Aorta (tissue), 5 donors: ENCODE data around the gene LARP4. TPM values are rescaled to one million over a fixed set of nuclear protein-coding genes. Genes with fewer than 3 reads are reported as not detected.

ENCODE experiments used
- ATAC-seq: fragments of 200-7000 bp; cut with Tn5 transposase; one replicate; pipeline ENCODE4 v1.9.1; 2022; ENCODE audit warnings: moderate library complexity; ENCODE audit not compliant: low FRiP score
- DNase-seq, 2 donors: peaks; one replicate each; pipeline ENCODE4 v3.0.0-alpha.2; 2020
- H3K27ac ChIP-seq, 2 donors: one replicate each; pipeline ENCODE4 v1.5.1; 2013; ENCODE audit warnings: low read length in 2 of 2, mild to moderate bottlenecking in 2 of 2, moderate library complexity in 2 of 2, control low read depth in 1 of 2, inconsistent platforms in 1 of 2, low read depth in 1 of 2
- H3K27me3 ChIP-seq, 2 donors: one replicate each; pipeline ENCODE4 v1.6.1; 2013; ENCODE audit warnings: control low read depth in 1 of 2, low read length in 1 of 2, mild to moderate bottlenecking in 1 of 2, moderate library complexity in 1 of 2; ENCODE audit not compliant: insufficient read depth in 2 of 2, control insufficient read depth in 1 of 2
- H3K36me3 ChIP-seq, 2 donors: one replicate each; pipeline ENCODE4 v1.6.1; 2013; ENCODE audit warnings: control low read depth in 1 of 2, low read length in 1 of 2, mild to moderate bottlenecking in 1 of 2; ENCODE audit not compliant: insufficient read depth in 2 of 2, control insufficient read depth in 1 of 2
- H3K4me1 ChIP-seq, 2 donors: one replicate each; pipeline ENCODE4 v1.6.1; 2013; ENCODE audit warnings: low read length in 2 of 2, control low read depth in 1 of 2, mild to moderate bottlenecking in 1 of 2, moderate library complexity in 1 of 2; ENCODE audit not compliant: insufficient read depth in 2 of 2, control insufficient read depth in 1 of 2
- H3K4me3 ChIP-seq, 2 donors: one replicate each; pipeline ENCODE4 v1.5.1; 2013; ENCODE audit warnings: low read length in 2 of 2, control low read depth in 1 of 2, mild to moderate bottlenecking in 1 of 2
- H3K9me3 ChIP-seq: one replicate; pipeline ENCODE4 v1.6.1; 2013; ENCODE audit warnings: mild to moderate bottlenecking, low read length; ENCODE audit not compliant: control insufficient read depth
- WGBS, 2 donors: extraction: QIAGEN DNeasy Blood & Tissue Kit; methylation state at CpG; one replicate each; pipeline ENCODE4 v1.1.7; 2013; 5-methylcytosine and 5-hydroxymethylcytosine counted together
- intact Hi-C, 2 donors: fragments of 100-400 bp; cut with DNase I; formaldehyde crosslinking; loops; one replicate each; pipeline versions ENCODE4 v1.14.2 to v1.15.0; 2022
- long read RNA-seq, 2 donors: library from polyadenylated mRNA; unstranded; transcript quantifications; one replicate each; pipeline ENCODE4 v2.0.0, GENCODE V29; 2020 to 2021
- polyA plus RNA-seq, 2 donors: library from polyadenylated mRNA; stranded (reverse); fragments of 200-250 nt; gene quantifications; one replicate each; pipeline ENCODE4 v1.2.3, GENCODE V29; 2013
- total RNA-seq, 2 donors: library from RNA; stranded (reverse); fragmentation: NEBNext Ultra II Directional; extraction: Animal tissue kit (Norgen Biotek cat#: 25700); gene quantifications; one replicate each; pipeline ENCODE4 v1.2.1, GENCODE V29; 2021
- donor health status: healthy with polysubstance abuse.
- donor health status: Bipolar disorder and iron deficiency.
- donor health status: DM: no; HTN: no; CAD: no.
- donor health status: DM: no; HTN: no; CAD: no.
- donor health status: DM: yes; HTN: yes; CAD: no.

Gene LARP4
- total RNA-seq (10 to 100 TPM; 54.9 to 57.8 TPM), polyA plus RNA-seq (10 to 100 TPM in 1 of 2 donors, 1 to 10 TPM in 1; 9.3 to 14.7 TPM)
- long read RNA-seq, donor 1, full-length matches to known transcripts: 3 of 16 reads
- long read RNA-seq, donor 1, partial matches to known transcripts: 5 of 16 reads
- long read RNA-seq, donor 1, other reads (novel, unspliced or antisense): 8 of 16 reads
- long read RNA-seq, donor 2, full-length matches to known transcripts: 3 of 12 reads
- long read RNA-seq, donor 2, partial matches to known transcripts: 3 of 12 reads
- long read RNA-seq, donor 2, other reads (novel, unspliced or antisense): 6 of 12 reads

DNA sequence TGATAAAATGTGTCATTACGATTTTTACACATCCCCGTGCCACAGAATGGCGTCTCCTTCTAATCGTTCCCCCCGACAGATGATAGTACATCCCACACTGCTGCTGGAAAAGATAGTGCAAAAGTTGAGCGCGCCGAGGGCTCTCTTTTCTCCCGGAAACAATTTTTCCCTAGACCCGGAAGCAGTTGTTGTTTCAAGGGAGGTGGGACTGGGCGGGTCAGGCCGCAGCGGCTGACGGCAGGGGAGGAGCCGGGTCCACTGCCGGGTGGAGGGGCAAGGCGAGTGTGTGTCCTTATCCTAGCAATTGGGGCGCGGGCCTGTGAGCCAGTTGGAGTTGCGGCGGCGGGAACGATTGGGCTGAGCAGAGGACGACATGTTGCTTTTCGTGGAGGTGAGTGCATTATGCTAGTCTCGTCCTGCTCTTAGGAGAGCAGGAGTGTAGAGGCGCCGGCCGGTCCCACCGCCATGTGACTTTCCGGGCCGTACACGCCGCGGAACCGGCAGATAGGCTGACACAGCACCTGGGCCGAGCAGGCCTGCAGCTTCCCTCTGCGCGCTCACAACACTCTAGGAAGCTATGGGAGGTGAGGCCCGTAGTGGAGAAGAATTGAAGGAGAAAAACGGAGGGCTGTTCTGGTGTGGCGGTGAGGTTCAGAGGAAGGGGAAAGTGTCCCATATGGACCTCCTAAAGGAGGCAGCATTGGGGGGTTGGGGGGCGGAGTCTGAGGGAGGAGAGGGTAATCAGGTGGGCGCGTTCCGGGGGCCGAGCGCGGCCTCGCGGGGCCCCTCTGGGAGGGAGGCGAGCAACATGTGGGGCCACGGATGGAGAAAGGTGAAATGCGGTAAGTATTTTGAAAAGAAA is at the start of gene LARP4:
Gene LARP4 (plus strand): TSS at position 248 of the 862 bp plus-strand sequence. CDS start 126 bp downstream, at position 374.
- peak within 1 kb of the TSS; percentile 43 to 84 for H3K27ac ChIP-seq
- WGBS, 2 donors: 1% methylated on average over 54 of the region's 54 CpGs
- H3K4me1 ChIP-seq: no peaks in the 10 kb centered on the region
- intact Hi-C loops: loop anchor here in 1 of 2 donors (2.0 kb wide), 1 partner anchor 118 kb away; the partner anchor contains the start of gene LIMA1
- peak; percentile 95 for DNase-seq
- H3K36me3 ChIP-seq: no peaks in the 10 kb centered on the region
- no peaks in the 10 kb centered on the region for H3K9me3 ChIP-seq
- ATAC-seq: peak; percentile 98
- no peaks in the 10 kb centered on the region for H3K27me3 ChIP-seq
- peak within 1 kb of the TSS; percentile 74 to 86 for H3K4me3 ChIP-seq

DNA sequence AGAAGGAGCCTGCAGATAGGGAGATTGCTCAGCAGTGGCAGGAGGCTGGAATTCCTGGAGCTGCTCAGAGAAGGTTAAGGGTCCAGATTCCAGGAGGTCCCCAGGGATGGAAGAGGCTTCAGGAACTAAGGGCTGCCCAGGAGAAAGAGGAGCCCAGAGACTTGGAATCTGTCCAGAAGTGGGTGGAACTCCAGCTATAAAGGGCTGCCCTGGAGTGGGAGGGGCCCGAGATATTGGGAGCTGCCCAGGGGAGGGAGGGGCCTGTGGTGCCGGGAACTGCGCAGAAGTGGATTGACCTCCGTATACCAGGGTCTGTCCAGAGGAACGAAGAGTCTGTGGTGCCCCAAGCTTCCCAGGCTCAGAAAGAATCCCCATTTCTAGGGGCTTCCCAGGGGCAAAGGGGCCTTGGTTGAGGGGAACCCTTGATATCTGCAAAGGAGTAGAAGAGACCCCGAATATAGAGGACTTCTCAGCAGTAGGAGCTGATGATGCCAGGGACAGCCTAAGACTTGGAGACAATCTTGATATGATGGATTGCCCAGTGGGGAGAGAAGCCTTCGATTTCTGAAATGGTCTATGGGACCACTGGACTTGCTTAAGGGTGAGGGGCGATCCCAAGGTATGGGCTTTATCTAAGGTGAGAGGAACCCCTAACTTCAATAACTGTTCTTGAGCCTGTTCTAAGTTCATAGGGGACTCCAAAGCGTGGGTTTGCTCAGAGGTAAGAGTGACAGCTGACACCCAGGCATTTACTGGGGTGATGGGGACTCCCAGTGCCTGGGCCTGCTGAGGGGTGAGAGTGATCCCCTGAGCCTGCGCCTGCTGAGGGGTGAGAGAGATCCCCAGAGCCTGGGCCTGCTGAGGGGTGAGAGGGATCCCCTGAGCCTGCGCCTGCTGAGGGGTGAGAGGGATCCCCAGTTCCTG is 49.3 kb upstream of the LARP4 start:
- Histone ChIP-seq H3K27ac (no peak overlapping the region), H3K4me1 (no peaks in the 10 kb centered on the region), H3K4me3 (no peak overlapping the region), H3K9me3 (no peaks in the 10 kb centered on the region), H3K36me3 (no peaks in the 10 kb centered on the region), H3K27me3 (no peaks in the 10 kb centered on the region)
- intact Hi-C loops: no loop called here
- ATAC-seq (peak; percentile 38), DNase-seq (no peak)
- 84 to 88% methylated on average over 11 of the region's 11 CpGs for WGBS, 2 donors

- 97 to 98% methylated on average over 3 of the region's 3 CpGs for WGBS, 2 donors
These were observed 47.3 kb upstream of the LARP4 start for GRCh38 chr12:50353404-50353803.

DNA sequence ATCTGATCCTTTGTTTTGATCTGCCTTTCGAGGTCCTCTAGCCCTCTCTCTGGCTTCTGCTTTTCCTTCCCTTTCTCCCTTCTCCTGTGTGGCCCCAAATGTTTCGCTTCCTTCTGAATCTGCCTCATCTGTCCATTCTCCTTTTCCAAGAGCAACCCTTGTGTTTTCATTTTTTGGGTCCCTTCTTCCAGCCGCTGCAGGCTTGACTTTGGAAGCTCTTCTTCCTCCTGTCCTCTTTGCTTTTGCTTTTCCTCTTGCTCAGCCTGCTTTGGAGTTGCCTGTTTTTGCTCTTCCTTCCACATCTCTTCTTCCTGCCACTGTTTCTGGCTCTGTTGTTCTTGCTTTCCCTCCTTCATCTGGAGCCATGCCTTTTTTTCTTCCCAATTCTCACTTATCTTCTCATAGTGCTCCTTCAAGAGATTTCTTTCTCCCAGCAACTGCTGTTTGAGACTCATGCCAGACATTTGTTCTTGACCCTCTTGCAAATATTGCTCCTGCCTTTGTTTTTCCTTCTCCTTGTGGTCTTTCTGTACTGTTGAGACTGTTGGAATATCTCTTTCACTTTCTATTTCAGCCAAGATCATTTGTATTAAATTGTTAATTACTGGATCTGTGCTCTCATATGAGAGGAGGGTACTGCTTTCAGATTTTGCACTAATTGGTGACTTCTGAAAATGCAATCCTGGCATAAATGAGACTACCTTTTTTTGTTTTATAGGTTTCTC is 46.7 kb upstream of the LARP4 start:
- ATAC-seq (no peak), DNase-seq (no peak)
- H3K4me3 ChIP-seq: no peak overlapping the region
- intact Hi-C loops: no loop called here
- no peaks in the 10 kb centered on the region for H3K9me3 ChIP-seq
- H3K27ac ChIP-seq: no peak overlapping the region
- H3K27me3 ChIP-seq: no peaks in the 10 kb centered on the region
- no peaks in the 10 kb centered on the region for H3K36me3 ChIP-seq
- WGBS, 2 donors: 95 to 96% methylated on average over 3 of the region's 3 CpGs
- H3K4me1 ChIP-seq: no peaks in the 10 kb centered on the region

More at GRCh38 chr12:50353404-50353803, 47.3 kb upstream of the LARP4 start:
- no peak for DNase-seq
- no peaks in the 10 kb centered on the region for H3K27me3 ChIP-seq
- H3K4me1 ChIP-seq: no peaks in the 10 kb centered on the region
- H3K9me3 ChIP-seq: no peaks in the 10 kb centered on the region
- H3K4me3 ChIP-seq: no peak overlapping the region
- intact Hi-C loops: no loop called here
- no peak overlapping the region for H3K27ac ChIP-seq
- H3K36me3 ChIP-seq: no peaks in the 10 kb centered on the region
- no peak for ATAC-seq

DNA sequence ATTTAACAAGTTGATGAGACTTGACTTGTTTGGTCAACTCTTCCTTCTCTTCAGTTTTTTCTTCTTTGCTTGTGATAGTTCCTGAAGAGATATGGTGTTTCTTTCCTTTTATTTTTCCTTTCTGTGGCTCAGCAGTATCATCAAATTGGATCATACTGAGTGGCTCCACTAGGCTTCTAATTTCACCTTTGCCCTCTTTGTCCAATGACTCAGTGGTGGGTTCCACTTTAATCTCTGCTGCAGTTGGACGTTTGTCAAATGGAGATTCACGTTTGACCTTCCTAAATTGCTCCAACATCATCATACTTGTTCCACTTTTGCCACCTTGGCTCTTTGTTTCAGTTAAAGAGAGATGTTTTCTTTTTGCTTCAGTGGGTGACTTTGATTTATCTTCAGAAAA is 45.8 kb upstream of the LARP4 start:
- WGBS, 2 donors: 63 to 65% methylated on average over 2 of the region's 2 CpGs
- no peak overlapping the region for H3K4me3 ChIP-seq
- H3K27me3 ChIP-seq: no peaks in the 10 kb centered on the region
- intact Hi-C loops: no loop called here
- no peaks in the 10 kb centered on the region for H3K4me1 ChIP-seq
- no peak overlapping the region for H3K27ac ChIP-seq
- DNase-seq: no peak
- no peak for ATAC-seq
- no peaks in the 10 kb centered on the region for H3K9me3 ChIP-seq
- no peaks in the 10 kb centered on the region for H3K36me3 ChIP-seq

- DNase-seq (no peak), ATAC-seq (no peak)
- no peaks in the 10 kb centered on the region for H3K27me3 ChIP-seq
- intact Hi-C loops: no loop called here
- H3K4me3 ChIP-seq: no peak overlapping the region
- H3K36me3 ChIP-seq: no peaks in the 10 kb centered on the region
- no peak overlapping the region for H3K27ac ChIP-seq
- 97% methylated on average over 4 of the region's 4 CpGs for WGBS, 2 donors
- no peaks in the 10 kb centered on the region for H3K9me3 ChIP-seq
- no peaks in the 10 kb centered on the region for H3K4me1 ChIP-seq
These were observed 45.3 kb upstream of the LARP4 start for GRCh38 chr12:50355365-50355764.

GRCh38 chr12:50362671-50363070 is 38.0 kb upstream of the LARP4 start:
- 91 to 92% methylated on average over 4 of the region's 4 CpGs for WGBS, 2 donors
- ATAC-seq: no peak
- intact Hi-C loops: no loop called here

GRCh38 chr12:50363141-50363540 is 37.5 kb upstream of the LARP4 start:
- no peak overlapping the region for H3K4me3 ChIP-seq
- no peaks in the 10 kb centered on the region for H3K4me1 ChIP-seq
- DNase-seq (no peak), ATAC-seq (no peak)
- intact Hi-C loops: no loop called here
- H3K27ac ChIP-seq: no peak overlapping the region
- no peaks in the 10 kb centered on the region for H3K27me3 ChIP-seq
- no peaks in the 10 kb centered on the region for H3K9me3 ChIP-seq
- no peaks in the 10 kb centered on the region for H3K36me3 ChIP-seq
- WGBS, 2 donors: 76 to 82% methylated on average over 5 of the region's 5 CpGs

More at GRCh38 chr12:50362671-50363070, 38.0 kb upstream of the LARP4 start:
- H3K36me3 ChIP-seq: no peaks in the 10 kb centered on the region
- no peak overlapping the region for H3K27ac ChIP-seq
- DNase-seq: no peak
- no peaks in the 10 kb centered on the region for H3K27me3 ChIP-seq
- H3K9me3 ChIP-seq: no peaks in the 10 kb centered on the region
- H3K4me1 ChIP-seq: no peaks in the 10 kb centered on the region
- no peak overlapping the region for H3K4me3 ChIP-seq
